ENCODE measurements around the gene TNFRSF9.
"Not testable (repeated sequence)": the region's sequence is repeated elsewhere in the genome, so short reads cannot be mapped to it uniquely, and the experiment has no call there.

The TNFRSF9 gene

GRCh38 chr1:7960165-7960564 lies 19.5 kb upstream of the TNFRSF9 start:
- DNase-seq: no peak

- no peak for DNase-seq
These were observed 15.8 kb upstream of the TNFRSF9 start for GRCh38 chr1:7956218-7957032.

GRCh38 chr1:7954683-7955082 lies 14.0 kb upstream of the TNFRSF9 start:
- no peak for DNase-seq

- DNase-seq: peak; percentile 79
These were observed 13.4 kb upstream of the TNFRSF9 start for GRCh38 chr1:7953850-7954609.

GRCh38 chr1:7952791-7953190 lies 12.2 kb upstream of the TNFRSF9 start:
- not testable (repeated sequence) for DNase-seq

- DNase-seq: no peak
These were observed 8.3 kb upstream of the TNFRSF9 start for GRCh38 chr1:7948960-7949359.

GRCh38 chr1:7943251-7943650 lies 2.6 kb upstream of the TNFRSF9 start:
- no peak for DNase-seq

- peak; percentile 19 for DNase-seq
These were observed 1.7 kb upstream of the TNFRSF9 start for GRCh38 chr1:7942214-7942921.

- DNase-seq: no peak
These were observed 776 bp upstream of the TNFRSF9 start for GRCh38 chr1:7941437-7941793.

- no peak for DNase-seq
These were observed 605 bp downstream of the TNFRSF9 start for GRCh38 chr1:7940034-7940433.

GRCh38 chr1:7938070-7938469 lies 2.6 kb downstream of the TNFRSF9 start:
- peak; percentile 9 for DNase-seq

- DNase-seq: peak; percentile 17
These were observed 8.0 kb downstream of the TNFRSF9 start for GRCh38 chr1:7932524-7933138.

GRCh38 chr1:7931446-7931812 lies 9.2 kb downstream of the TNFRSF9 start:
- DNase-seq: no peak

- no peak for DNase-seq
These were observed 9.8 kb downstream of the TNFRSF9 start for GRCh38 chr1:7930645-7931445.

GRCh38 chr1:7929637-7930036 lies 11.0 kb downstream of the TNFRSF9 start:
- DNase-seq: no peak

GRCh38 chr1:7928247-7928646 lies 12.4 kb downstream of the TNFRSF9 start:
- no peak for DNase-seq

- not testable (repeated sequence) for DNase-seq
These were observed 13.6 kb downstream of the TNFRSF9 start for GRCh38 chr1:7927061-7927460.

- DNase-seq: no peak
These were observed 18.3 kb downstream of the TNFRSF9 start for GRCh38 chr1:7922301-7922700.

GRCh38 chr1:7921796-7922195 lies 18.8 kb downstream of the TNFRSF9 start:
- no peak for DNase-seq

- no peak for DNase-seq
These were observed 20.8 kb downstream of the TNFRSF9 start for GRCh38 chr1:7919880-7920279.

- DNase-seq: not testable (repeated sequence)
These were observed 22.7 kb downstream of the TNFRSF9 start for GRCh38 chr1:7917971-7918370.

- no peak for DNase-seq
These were observed 24.2 kb downstream of the TNFRSF9 start for GRCh38 chr1:7916501-7916830.

Data from NCI-H146 (cell line).